H1 (cell line): Measurements from ENCODE around the gene ZNF358. TPM values are rescaled to one million over a fixed set of nuclear protein-coding genes. Genes with fewer than 3 reads are reported as not detected.
A peak's percentile ranks its signal among the peaks of the same experiment; 100 is the strongest.

ENCODE experiments used
- CBX8 ChIP-seq: fragments of 300-800, 300-1000 bp; sonication (generic); IDR thresholded peaks from 2 replicates; pipeline ENCODE4 v1.7.1; 2016; ENCODE audit warnings: low read depth, low read length, borderline replicate concordance
- FOSL1 ChIP-seq: IDR thresholded peaks from 2 replicates; pipeline ENCODE4 v1.6.1; 2011; ENCODE audit warnings: mild to moderate bottlenecking, low read depth, low read length, moderate library complexity; ENCODE audit not compliant: insufficient read depth
- MAFK ChIP-seq: IDR thresholded peaks from 2 replicates; pipeline ENCODE4 v1.6.1; 2012; ENCODE audit warnings: low read depth, mild to moderate bottlenecking, improper control_type of control experiment, low read length
- PHF8 ChIP-seq: fragments of 200-600 bp; sonication (generic); conservative IDR thresholded peaks from 2 replicates; pipeline ENCODE4 v1.7.1; 2012; ENCODE audit warnings: low read depth, mild to moderate bottlenecking, inconsistent platforms, low read length, moderate library complexity
- POLR2A ChIP-seq, 2 experiments: IDR thresholded peaks; 1 replicate in 1 of 2; 2 replicates in 1 of 2; pipeline ENCODE4 v1.6.1; 2011; ENCODE audit warnings: low read depth in 2 of 2, low read length in 2 of 2, mild to moderate bottlenecking in 2 of 2; ENCODE audit errors: control extremely low read depth in 1 of 2
- SIN3A ChIP-seq, 2 experiments: IDR thresholded peaks in 1 of 2; conservative IDR thresholded peaks in 1 of 2; 2 replicates each; pipeline ENCODE4 v1.6.1; 2011 to 2012; ENCODE audit warnings: low read length in 2 of 2, improper control_type of control experiment in 1 of 2, low read depth in 1 of 2, mild to moderate bottlenecking in 1 of 2
- polyA plus RNA-seq, 7 experiments: library from polyadenylated mRNA; depleted of rRNA in 3 of 7; stranded (reverse) in 5 of 7; unstranded in 2 of 7; fragments of >200 nt in 5 of 7; fragments of 200-250 nt in 2 of 7; gene quantifications; 1 replicate in 5 of 7; 2 replicates in 1 of 7; 4 replicates in 1 of 7; pipeline versions ENCODE4 v1.2.1 to v1.2.3, GENCODE V29; 2011 to 2013; ENCODE audit warnings: missing spikeins in 2 of 7, mixed read lengths in 2 of 7
- total RNA-seq: library from RNA; stranded (reverse); fragmentation: NEBNext Ultra II Directional; extraction: Animal tissue kit (Norgen Biotek cat#: 25700); gene quantifications from 2 replicates; pipeline ENCODE4 v1.2.1, GENCODE V29; 2021
- TF ChIP-seq, protein P1 (sequence below): fragments of 300-600 bp; sonication (generic); IDR thresholded peaks from 2 replicates; pipeline ENCODE4 v1.7.1; 2012; ENCODE audit warnings: low read length, moderate library complexity, mild to moderate bottlenecking, inconsistent platforms; ENCODE audit not compliant: insufficient replicate concordance
- TF ChIP-seq, protein P2 (sequence below): IDR thresholded peaks from 2 replicates; pipeline ENCODE4 v1.6.1; 2012; ENCODE audit warnings: inconsistent platforms

ZNF358 gene
- total and polyA plus RNA-seq, 2 of the 8 experiments (the other 6 are each of a cell fraction or from before 2014, with no cell fraction given): 40.0 to 60.3 TPM

DNA sequence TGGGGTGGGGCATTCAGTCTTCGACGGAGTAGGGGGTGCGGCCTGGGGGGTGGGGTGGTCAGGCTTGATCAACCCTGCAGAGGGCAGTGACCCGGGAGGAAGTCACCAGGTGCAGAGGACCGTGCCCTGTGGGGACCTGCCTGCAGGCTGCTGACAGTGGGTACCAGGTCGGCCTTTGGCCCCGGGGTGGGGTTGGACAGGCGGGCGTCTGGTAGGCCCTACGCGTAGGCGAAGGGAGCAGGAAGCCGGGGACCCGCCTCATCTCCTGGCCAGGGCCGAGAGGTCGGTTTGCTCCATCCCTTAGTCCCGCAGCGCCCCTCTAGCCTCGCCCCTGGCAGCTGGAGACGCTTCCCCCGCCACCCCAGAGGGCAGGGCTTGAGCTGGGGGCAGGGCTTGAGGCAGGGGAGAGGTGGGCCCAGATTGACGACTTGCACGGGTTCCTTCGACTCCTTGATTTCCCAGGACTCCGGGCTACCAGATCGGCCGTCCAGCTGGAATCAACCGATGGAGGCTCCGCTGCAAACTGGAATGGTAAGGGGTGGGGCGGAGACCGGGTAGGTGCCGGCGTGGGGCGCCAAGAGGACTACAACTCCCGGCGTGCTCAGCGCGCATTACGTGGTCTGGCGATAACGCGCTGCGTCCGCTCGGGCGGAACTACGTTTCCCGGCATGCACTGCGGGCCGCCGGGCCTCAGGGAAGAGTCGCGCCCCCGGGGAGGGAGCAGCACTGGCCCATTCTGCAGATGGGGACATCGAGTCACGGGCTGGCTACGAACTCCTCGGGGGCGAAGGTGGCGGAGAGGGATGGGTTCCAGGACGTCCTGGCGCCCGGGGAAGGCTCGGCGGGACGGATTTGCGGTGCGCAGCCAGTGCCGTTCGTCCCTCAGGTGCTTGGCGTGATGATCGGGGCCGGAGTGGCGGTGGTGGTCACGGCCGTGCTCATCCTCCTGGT, 19.4 kb downstream of the ZNF358 start, which contains the start of gene PNPLA6 (continued):
- TF ChIP-seq, protein P1, sequence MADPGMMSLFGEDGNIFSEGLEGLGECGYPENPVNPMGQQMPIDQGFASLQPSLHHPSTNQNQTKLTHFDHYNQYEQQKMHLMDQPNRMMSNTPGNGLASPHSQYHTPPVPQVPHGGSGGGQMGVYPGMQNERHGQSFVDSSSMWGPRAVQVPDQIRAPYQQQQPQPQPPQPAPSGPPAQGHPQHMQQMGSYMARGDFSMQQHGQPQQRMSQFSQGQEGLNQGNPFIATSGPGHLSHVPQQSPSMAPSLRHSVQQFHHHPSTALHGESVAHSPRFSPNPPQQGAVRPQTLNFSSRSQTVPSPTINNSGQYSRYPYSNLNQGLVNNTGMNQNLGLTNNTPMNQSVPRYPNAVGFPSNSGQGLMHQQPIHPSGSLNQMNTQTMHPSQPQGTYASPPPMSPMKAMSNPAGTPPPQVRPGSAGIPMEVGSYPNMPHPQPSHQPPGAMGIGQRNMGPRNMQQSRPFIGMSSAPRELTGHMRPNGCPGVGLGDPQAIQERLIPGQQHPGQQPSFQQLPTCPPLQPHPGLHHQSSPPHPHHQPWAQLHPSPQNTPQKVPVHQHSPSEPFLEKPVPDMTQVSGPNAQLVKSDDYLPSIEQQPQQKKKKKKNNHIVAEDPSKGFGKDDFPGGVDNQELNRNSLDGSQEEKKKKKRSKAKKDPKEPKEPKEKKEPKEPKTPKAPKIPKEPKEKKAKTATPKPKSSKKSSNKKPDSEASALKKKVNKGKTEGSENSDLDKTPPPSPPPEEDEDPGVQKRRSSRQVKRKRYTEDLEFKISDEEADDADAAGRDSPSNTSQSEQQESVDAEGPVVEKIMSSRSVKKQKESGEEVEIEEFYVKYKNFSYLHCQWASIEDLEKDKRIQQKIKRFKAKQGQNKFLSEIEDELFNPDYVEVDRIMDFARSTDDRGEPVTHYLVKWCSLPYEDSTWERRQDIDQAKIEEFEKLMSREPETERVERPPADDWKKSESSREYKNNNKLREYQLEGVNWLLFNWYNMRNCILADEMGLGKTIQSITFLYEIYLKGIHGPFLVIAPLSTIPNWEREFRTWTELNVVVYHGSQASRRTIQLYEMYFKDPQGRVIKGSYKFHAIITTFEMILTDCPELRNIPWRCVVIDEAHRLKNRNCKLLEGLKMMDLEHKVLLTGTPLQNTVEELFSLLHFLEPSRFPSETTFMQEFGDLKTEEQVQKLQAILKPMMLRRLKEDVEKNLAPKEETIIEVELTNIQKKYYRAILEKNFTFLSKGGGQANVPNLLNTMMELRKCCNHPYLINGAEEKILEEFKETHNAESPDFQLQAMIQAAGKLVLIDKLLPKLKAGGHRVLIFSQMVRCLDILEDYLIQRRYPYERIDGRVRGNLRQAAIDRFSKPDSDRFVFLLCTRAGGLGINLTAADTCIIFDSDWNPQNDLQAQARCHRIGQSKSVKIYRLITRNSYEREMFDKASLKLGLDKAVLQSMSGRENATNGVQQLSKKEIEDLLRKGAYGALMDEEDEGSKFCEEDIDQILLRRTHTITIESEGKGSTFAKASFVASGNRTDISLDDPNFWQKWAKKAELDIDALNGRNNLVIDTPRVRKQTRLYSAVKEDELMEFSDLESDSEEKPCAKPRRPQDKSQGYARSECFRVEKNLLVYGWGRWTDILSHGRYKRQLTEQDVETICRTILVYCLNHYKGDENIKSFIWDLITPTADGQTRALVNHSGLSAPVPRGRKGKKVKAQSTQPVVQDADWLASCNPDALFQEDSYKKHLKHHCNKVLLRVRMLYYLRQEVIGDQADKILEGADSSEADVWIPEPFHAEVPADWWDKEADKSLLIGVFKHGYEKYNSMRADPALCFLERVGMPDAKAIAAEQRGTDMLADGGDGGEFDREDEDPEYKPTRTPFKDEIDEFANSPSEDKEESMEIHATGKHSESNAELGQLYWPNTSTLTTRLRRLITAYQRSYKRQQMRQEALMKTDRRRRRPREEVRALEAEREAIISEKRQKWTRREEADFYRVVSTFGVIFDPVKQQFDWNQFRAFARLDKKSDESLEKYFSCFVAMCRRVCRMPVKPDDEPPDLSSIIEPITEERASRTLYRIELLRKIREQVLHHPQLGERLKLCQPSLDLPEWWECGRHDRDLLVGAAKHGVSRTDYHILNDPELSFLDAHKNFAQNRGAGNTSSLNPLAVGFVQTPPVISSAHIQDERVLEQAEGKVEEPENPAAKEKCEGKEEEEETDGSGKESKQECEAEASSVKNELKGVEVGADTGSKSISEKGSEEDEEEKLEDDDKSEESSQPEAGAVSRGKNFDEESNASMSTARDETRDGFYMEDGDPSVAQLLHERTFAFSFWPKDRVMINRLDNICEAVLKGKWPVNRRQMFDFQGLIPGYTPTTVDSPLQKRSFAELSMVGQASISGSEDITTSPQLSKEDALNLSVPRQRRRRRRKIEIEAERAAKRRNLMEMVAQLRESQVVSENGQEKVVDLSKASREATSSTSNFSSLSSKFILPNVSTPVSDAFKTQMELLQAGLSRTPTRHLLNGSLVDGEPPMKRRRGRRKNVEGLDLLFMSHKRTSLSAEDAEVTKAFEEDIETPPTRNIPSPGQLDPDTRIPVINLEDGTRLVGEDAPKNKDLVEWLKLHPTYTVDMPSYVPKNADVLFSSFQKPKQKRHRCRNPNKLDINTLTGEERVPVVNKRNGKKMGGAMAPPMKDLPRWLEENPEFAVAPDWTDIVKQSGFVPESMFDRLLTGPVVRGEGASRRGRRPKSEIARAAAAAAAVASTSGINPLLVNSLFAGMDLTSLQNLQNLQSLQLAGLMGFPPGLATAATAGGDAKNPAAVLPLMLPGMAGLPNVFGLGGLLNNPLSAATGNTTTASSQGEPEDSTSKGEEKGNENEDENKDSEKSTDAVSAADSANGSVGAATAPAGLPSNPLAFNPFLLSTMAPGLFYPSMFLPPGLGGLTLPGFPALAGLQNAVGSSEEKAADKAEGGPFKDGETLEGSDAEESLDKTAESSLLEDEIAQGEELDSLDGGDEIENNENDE: no peak
- no peak for TF ChIP-seq MAFK
- no peak for TF ChIP-seq CBX8
- TF ChIP-seq, protein P2, sequence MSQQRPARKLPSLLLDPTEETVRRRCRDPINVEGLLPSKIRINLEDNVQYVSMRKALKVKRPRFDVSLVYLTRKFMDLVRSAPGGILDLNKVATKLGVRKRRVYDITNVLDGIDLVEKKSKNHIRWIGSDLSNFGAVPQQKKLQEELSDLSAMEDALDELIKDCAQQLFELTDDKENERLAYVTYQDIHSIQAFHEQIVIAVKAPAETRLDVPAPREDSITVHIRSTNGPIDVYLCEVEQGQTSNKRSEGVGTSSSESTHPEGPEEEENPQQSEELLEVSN: no peak
- no peak for TF ChIP-seq FOSL1
- TF ChIP-seq PHF8: peak; percentile 31
- TF ChIP-seq POLR2A (IDR thresholded peaks at IDR 0.05; ENCODE audit: control extremely low read depth in 1 of 2, low read depth in 2 of 2, low read length in 2 of 2): peak in 1 of 2 experiments; percentile 37; a peak in 2 of 3 replicates
- TF ChIP-seq SIN3A (conservative IDR thresholded peaks at IDR 0.05 in 1 of 2, IDR thresholded peaks at IDR 0.05 in 1 of 2; ENCODE audit: low read depth in 1 of 2, low read length in 2 of 2): peak in 1 of 2 experiments; percentile 19; a peak in 2 of 4 replicates
